Measurements from ENCODE around the gene TCF15. TPM values are rescaled to one million over a fixed set of nuclear protein-coding genes. Genes with fewer than 3 reads are reported as not detected.

The TCF15 gene
- total and polyA plus RNA-seq, 2 experiments from 2014 or later = 3.8 to 4.0 TPM

DNA sequence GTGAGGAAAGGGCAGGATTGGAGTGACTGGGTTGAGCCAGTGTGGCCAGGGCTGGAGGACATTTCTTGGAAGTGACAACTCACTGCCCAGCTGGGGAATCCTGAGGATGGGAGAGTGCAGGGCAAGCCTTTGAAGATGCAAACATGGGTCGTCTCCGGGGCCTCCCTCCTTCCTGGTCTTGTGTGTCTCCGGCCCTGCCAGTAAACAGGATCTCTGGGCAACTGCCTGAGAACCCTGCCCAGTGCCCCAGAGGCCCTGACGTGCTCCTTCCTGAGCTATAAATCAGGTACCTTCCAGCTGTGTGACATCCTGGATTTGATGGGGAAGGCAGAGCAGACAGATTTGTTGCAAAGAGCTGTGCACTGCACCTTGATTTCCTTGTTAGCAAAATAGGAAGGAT, 12.9 kb upstream of the TCF15 start:
- Mint-ChIP-seq H3K9me3 (peaks cover 4% of the 10 kb centered on the region; the same call in 2 of the 3 replicates), H3K27ac (no peak overlapping the region), H3K36me3 (ENCODE audit: low read depth) (no peaks in the 10 kb centered on the region; the same call in 2 of the 3 replicates), H3K27me3 (ENCODE audit: insufficient read depth, low read depth, poor library complexity) (peaks cover 6% of the 10 kb centered on the region), H3K4me1 (peaks cover 15% of the 10 kb centered on the region), H3K4me3 (no peak overlapping the region)
- Histone ChIP-seq H3K4me2 (no peak overlapping the region), H2AFZ (0 out of 2 replicates have a peak overlapping the region, but pooled peaks have one; percentile 59), H3K4me1 (ENCODE audit: insufficient read depth) (0 out of 2 replicates have a peak, but pooled peaks cover 3% of the 10 kb centered on the region), H4K20me1 (replicated peaks; ENCODE audit: insufficient read depth) (no peaks in the 10 kb centered on the region; the same call in 1 of the 2 replicates), H3K27me3 (ENCODE audit: insufficient read depth) (no peaks in the 10 kb centered on the region), H3K36me3 (ENCODE audit: insufficient read depth) (no peaks in the 10 kb centered on the region), H3K4me3 (no peak overlapping the region), H3F3A (replicated peaks; ENCODE audit: low read depth) (no peaks in the 10 kb centered on the region), H3K9me2 (ENCODE audit: insufficient read depth) (no peaks in the 10 kb centered on the region), H3K79me2 (replicated peaks; ENCODE audit: insufficient read depth) (no peaks in the 10 kb centered on the region), H3K27ac (ENCODE audit: low read depth) (no peak overlapping the region)
- ATAC-seq = peak; percentile 38
- no peak for DNase-seq (ENCODE audit: low spot score)
- TF ChIP-seq NANOG (IDR thresholded peaks at IDR 0.05; ENCODE audit: borderline replicate concordance) (no peak), ZNF331 (CRISPR knock-in tag; IDR thresholded peaks at IDR 0.05; ENCODE audit: low read depth) (no peak), EZH2phosphoT487 (IDR thresholded peaks at IDR 0.05; ENCODE audit: unreplicated experiment) (no peak), JUNB (IDR thresholded peaks at IDR 0.05; ENCODE audit: unreplicated experiment) (no peak), ZNF114 (CRISPR knock-in tag; IDR thresholded peaks at IDR 0.05) (no peak), EZH2 (IDR thresholded peaks at IDR 0.05; ENCODE audit: low read depth, unreplicated experiment) (no peak), CREB1 (CRISPR knock-in tag; IDR thresholded peaks at IDR 0.05; ENCODE audit: low read depth) (no peak), STAT1 (IDR thresholded peaks at IDR 0.05; ENCODE audit: unreplicated experiment) (no peak), POLR2AphosphoS5 (IDR thresholded peaks at IDR 0.05; ENCODE audit: low read depth) (no peak)
- TF ChIP-seq, protein P1, sequence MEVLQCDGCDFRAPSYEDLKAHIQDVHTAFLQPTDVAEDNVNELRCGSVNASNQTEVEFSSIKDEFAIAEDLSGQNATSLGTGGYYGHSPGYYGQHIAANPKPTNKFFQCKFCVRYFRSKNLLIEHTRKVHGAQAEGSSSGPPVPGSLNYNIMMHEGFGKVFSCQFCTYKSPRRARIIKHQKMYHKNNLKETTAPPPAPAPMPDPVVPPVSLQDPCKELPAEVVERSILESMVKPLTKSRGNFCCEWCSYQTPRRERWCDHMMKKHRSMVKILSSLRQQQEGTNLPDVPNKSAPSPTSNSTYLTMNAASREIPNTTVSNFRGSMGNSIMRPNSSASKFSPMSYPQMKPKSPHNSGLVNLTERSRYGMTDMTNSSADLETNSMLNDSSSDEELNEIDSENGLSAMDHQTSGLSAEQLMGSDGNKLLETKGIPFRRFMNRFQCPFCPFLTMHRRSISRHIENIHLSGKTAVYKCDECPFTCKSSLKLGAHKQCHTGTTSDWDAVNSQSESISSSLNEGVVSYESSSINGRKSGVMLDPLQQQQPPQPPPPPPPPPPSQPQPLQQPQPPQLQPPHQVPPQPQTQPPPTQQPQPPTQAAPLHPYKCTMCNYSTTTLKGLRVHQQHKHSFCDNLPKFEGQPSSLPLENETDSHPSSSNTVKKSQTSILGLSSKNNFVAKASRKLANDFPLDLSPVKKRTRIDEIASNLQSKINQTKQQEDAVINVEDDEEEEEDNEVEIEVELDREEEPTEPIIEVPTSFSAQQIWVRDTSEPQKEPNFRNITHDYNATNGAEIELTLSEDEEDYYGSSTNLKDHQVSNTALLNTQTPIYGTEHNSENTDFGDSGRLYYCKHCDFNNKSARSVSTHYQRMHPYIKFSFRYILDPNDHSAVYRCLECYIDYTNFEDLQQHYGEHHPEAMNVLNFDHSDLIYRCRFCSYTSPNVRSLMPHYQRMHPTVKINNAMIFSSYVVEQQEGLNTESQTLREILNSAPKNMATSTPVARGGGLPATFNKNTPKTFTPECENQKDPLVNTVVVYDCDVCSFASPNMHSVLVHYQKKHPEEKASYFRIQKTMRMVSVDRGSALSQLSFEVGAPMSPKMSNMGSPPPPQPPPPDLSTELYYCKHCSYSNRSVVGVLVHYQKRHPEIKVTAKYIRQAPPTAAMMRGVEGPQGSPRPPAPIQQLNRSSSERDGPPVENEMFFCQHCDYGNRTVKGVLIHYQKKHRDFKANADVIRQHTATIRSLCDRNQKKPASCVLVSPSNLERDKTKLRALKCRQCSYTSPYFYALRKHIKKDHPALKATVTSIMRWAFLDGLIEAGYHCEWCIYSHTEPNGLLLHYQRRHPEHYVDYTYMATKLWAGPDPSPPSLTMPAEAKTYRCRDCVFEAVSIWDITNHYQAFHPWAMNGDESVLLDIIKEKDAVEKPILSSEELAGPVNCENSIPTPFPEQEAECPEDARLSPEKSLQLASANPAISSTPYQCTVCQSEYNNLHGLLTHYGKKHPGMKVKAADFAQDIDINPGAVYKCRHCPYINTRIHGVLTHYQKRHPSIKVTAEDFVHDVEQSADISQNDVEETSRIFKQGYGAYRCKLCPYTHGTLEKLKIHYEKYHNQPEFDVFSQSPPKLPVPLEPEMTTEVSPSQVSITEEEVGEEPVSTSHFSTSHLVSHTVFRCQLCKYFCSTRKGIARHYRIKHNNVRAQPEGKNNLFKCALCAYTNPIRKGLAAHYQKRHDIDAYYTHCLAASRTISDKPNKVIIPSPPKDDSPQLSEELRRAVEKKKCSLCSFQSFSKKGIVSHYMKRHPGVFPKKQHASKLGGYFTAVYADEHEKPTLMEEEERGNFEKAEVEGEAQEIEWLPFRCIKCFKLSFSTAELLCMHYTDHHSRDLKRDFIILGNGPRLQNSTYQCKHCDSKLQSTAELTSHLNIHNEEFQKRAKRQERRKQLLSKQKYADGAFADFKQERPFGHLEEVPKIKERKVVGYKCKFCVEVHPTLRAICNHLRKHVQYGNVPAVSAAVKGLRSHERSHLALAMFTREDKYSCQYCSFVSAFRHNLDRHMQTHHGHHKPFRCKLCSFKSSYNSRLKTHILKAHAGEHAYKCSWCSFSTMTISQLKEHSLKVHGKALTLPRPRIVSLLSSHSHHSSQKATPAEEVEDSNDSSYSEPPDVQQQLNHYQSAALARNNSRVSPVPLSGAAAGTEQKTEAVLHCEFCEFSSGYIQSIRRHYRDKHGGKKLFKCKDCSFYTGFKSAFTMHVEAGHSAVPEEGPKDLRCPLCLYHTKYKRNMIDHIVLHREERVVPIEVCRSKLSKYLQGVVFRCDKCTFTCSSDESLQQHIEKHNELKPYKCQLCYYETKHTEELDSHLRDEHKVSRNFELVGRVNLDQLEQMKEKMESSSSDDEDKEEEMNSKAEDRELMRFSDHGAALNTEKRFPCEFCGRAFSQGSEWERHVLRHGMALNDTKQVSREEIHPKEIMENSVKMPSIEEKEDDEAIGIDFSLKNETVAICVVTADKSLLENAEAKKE (CRISPR knock-in tag; IDR thresholded peaks at IDR 0.05) = no peak
- TF ChIP-seq, protein P2, sequence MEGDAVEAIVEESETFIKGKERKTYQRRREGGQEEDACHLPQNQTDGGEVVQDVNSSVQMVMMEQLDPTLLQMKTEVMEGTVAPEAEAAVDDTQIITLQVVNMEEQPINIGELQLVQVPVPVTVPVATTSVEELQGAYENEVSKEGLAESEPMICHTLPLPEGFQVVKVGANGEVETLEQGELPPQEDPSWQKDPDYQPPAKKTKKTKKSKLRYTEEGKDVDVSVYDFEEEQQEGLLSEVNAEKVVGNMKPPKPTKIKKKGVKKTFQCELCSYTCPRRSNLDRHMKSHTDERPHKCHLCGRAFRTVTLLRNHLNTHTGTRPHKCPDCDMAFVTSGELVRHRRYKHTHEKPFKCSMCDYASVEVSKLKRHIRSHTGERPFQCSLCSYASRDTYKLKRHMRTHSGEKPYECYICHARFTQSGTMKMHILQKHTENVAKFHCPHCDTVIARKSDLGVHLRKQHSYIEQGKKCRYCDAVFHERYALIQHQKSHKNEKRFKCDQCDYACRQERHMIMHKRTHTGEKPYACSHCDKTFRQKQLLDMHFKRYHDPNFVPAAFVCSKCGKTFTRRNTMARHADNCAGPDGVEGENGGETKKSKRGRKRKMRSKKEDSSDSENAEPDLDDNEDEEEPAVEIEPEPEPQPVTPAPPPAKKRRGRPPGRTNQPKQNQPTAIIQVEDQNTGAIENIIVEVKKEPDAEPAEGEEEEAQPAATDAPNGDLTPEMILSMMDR (conservative IDR thresholded peaks at IDR 0.05; ENCODE audit: low read depth in 2 of 2) = no peak
- TF ChIP-seq, protein P3, sequence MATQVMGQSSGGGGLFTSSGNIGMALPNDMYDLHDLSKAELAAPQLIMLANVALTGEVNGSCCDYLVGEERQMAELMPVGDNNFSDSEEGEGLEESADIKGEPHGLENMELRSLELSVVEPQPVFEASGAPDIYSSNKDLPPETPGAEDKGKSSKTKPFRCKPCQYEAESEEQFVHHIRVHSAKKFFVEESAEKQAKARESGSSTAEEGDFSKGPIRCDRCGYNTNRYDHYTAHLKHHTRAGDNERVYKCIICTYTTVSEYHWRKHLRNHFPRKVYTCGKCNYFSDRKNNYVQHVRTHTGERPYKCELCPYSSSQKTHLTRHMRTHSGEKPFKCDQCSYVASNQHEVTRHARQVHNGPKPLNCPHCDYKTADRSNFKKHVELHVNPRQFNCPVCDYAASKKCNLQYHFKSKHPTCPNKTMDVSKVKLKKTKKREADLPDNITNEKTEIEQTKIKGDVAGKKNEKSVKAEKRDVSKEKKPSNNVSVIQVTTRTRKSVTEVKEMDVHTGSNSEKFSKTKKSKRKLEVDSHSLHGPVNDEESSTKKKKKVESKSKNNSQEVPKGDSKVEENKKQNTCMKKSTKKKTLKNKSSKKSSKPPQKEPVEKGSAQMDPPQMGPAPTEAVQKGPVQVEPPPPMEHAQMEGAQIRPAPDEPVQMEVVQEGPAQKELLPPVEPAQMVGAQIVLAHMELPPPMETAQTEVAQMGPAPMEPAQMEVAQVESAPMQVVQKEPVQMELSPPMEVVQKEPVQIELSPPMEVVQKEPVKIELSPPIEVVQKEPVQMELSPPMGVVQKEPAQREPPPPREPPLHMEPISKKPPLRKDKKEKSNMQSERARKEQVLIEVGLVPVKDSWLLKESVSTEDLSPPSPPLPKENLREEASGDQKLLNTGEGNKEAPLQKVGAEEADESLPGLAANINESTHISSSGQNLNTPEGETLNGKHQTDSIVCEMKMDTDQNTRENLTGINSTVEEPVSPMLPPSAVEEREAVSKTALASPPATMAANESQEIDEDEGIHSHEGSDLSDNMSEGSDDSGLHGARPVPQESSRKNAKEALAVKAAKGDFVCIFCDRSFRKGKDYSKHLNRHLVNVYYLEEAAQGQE (IDR thresholded peaks at IDR 0.05; ENCODE audit: unreplicated experiment) = no peak
- TF ChIP-seq, protein P4, sequence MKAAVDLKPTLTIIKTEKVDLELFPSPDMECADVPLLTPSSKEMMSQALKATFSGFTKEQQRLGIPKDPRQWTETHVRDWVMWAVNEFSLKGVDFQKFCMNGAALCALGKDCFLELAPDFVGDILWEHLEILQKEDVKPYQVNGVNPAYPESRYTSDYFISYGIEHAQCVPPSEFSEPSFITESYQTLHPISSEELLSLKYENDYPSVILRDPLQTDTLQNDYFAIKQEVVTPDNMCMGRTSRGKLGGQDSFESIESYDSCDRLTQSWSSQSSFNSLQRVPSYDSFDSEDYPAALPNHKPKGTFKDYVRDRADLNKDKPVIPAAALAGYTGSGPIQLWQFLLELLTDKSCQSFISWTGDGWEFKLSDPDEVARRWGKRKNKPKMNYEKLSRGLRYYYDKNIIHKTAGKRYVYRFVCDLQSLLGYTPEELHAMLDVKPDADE (IDR thresholded peaks at IDR 0.05) = no peak

Measured in GM23338 (cell line).